Measurements from ENCODE around the gene ASAP3.
"Not testable (repeated sequence)": the region's sequence is repeated elsewhere in the genome, so short reads cannot be mapped to it uniquely, and the experiment has no call there.

The ASAP3 gene

GRCh38 chr1:23506376-23507107 lies 22.6 kb upstream of the ASAP3 start:
- H3K27ac ChIP-seq (ENCODE audit: low read depth, low read length), result no peak overlapping the region
- peaks cover 3% of the 10 kb centered on the region; the same call in 1 of the 2 replicates for H3K36me3 ChIP-seq (ENCODE audit: control insufficient read depth, insufficient read depth, low read length)
- no peak overlapping the region for H3K4me3 ChIP-seq (ENCODE audit: low read depth, low read length)

GRCh38 chr1:23505851-23506250 lies 21.9 kb upstream of the ASAP3 start:
- peaks cover 3% of the 10 kb centered on the region; the same call in 1 of the 2 replicates for H3K36me3 ChIP-seq (ENCODE audit: control insufficient read depth, insufficient read depth, low read length)
- no peaks in the 10 kb centered on the region for H3K9me3 ChIP-seq (ENCODE audit: control insufficient read depth, insufficient read depth, low read depth, low read length)
- H3K27me3 ChIP-seq (ENCODE audit: control insufficient read depth, insufficient read depth, low read length), result no peaks in the 10 kb centered on the region
- no peak overlapping the region for H3K9ac ChIP-seq (ENCODE audit: low read length)
- H3K4me1 ChIP-seq (ENCODE audit: control insufficient read depth, insufficient read depth, low read length), result no peaks in the 10 kb centered on the region
- H3K4me3 ChIP-seq (ENCODE audit: low read depth, low read length), result no peak overlapping the region
- no peak overlapping the region for H3K27ac ChIP-seq (ENCODE audit: low read depth, low read length)

More at GRCh38 chr1:23506376-23507107, 22.6 kb upstream of the ASAP3 start:
- Histone ChIP-seq H3K27me3 (ENCODE audit: control insufficient read depth, insufficient read depth, low read length) (no peaks in the 10 kb centered on the region), H3K9me3 (ENCODE audit: control insufficient read depth, insufficient read depth, low read depth, low read length) (no peaks in the 10 kb centered on the region), H3K4me1 (ENCODE audit: control insufficient read depth, insufficient read depth, low read length) (no peaks in the 10 kb centered on the region), H3K9ac (ENCODE audit: low read length) (no peak overlapping the region)

GRCh38 chr1:23504156-23504555 lies 20.2 kb upstream of the ASAP3 start:
- not testable (repeated sequence) for H3K27ac ChIP-seq (ENCODE audit: low read depth, low read length); H3K9ac ChIP-seq (ENCODE audit: low read length); H3K36me3 ChIP-seq (ENCODE audit: control insufficient read depth, insufficient read depth, low read length); H3K9me3 ChIP-seq (ENCODE audit: control insufficient read depth, insufficient read depth, low read depth, low read length); H3K4me1 ChIP-seq (ENCODE audit: control insufficient read depth, insufficient read depth, low read length); H3K4me3 ChIP-seq (ENCODE audit: low read depth, low read length); H3K27me3 ChIP-seq (ENCODE audit: control insufficient read depth, insufficient read depth, low read length)

- no peaks in the 10 kb centered on the region for H3K36me3 ChIP-seq (ENCODE audit: control insufficient read depth, insufficient read depth, low read length)
- no peak overlapping the region for H3K27ac ChIP-seq (ENCODE audit: low read depth, low read length)
- H3K9ac ChIP-seq (ENCODE audit: low read length), result no peak overlapping the region
- no peaks in the 10 kb centered on the region for H3K27me3 ChIP-seq (ENCODE audit: control insufficient read depth, insufficient read depth, low read length)
- no peak overlapping the region for H3K4me3 ChIP-seq (ENCODE audit: low read depth, low read length)
- H3K9me3 ChIP-seq (ENCODE audit: control insufficient read depth, insufficient read depth, low read depth, low read length), result no peaks in the 10 kb centered on the region
- H3K4me1 ChIP-seq (ENCODE audit: control insufficient read depth, insufficient read depth, low read length), result no peaks in the 10 kb centered on the region
Observed at GRCh38 chr1:23502951-23503350, 19.0 kb upstream of the ASAP3 start.

GRCh38 chr1:23500466-23500865 lies 16.5 kb upstream of the ASAP3 start:
- H3K4me3 ChIP-seq (ENCODE audit: low read depth, low read length), result no peak overlapping the region
- H3K36me3 ChIP-seq (ENCODE audit: control insufficient read depth, insufficient read depth, low read length), result no peaks in the 10 kb centered on the region
- H3K4me1 ChIP-seq (ENCODE audit: control insufficient read depth, insufficient read depth, low read length), result no peaks in the 10 kb centered on the region
- no peak overlapping the region for H3K9ac ChIP-seq (ENCODE audit: low read length)
- H3K9me3 ChIP-seq (ENCODE audit: control insufficient read depth, insufficient read depth, low read depth, low read length), result no peaks in the 10 kb centered on the region
- H3K27me3 ChIP-seq (ENCODE audit: control insufficient read depth, insufficient read depth, low read length), result no peaks in the 10 kb centered on the region
- H3K27ac ChIP-seq (ENCODE audit: low read depth, low read length), result no peak overlapping the region

GRCh38 chr1:23497777-23498439 lies 13.9 kb upstream of the ASAP3 start:
- no peak overlapping the region for H3K27ac ChIP-seq (ENCODE audit: low read depth, low read length)
- no peak overlapping the region for H3K9ac ChIP-seq (ENCODE audit: low read length)
- H3K4me1 ChIP-seq (ENCODE audit: control insufficient read depth, insufficient read depth, low read length), result no peaks in the 10 kb centered on the region
- no peaks in the 10 kb centered on the region for H3K27me3 ChIP-seq (ENCODE audit: control insufficient read depth, insufficient read depth, low read length)
- H3K9me3 ChIP-seq (ENCODE audit: control insufficient read depth, insufficient read depth, low read depth, low read length), result no peaks in the 10 kb centered on the region
- H3K36me3 ChIP-seq (ENCODE audit: control insufficient read depth, insufficient read depth, low read length), result no peaks in the 10 kb centered on the region
- H3K4me3 ChIP-seq (ENCODE audit: low read depth, low read length), result no peak overlapping the region

GRCh38 chr1:23496490-23497181 lies 12.7 kb upstream of the ASAP3 start:
- Histone ChIP-seq H3K27ac (ENCODE audit: low read depth, low read length) (no peak overlapping the region), H3K4me1 (ENCODE audit: control insufficient read depth, insufficient read depth, low read length) (no peaks in the 10 kb centered on the region), H3K9ac (ENCODE audit: low read length) (no peak overlapping the region)

GRCh38 chr1:23494836-23495235 lies 10.9 kb upstream of the ASAP3 start:
- not testable (repeated sequence) for H3K4me1 ChIP-seq (ENCODE audit: control insufficient read depth, insufficient read depth, low read length); H3K9ac ChIP-seq (ENCODE audit: low read length); H3K27ac ChIP-seq (ENCODE audit: low read depth, low read length); H3K27me3 ChIP-seq (ENCODE audit: control insufficient read depth, insufficient read depth, low read length); H3K4me3 ChIP-seq (ENCODE audit: low read depth, low read length); H3K9me3 ChIP-seq (ENCODE audit: control insufficient read depth, insufficient read depth, low read depth, low read length); H3K36me3 ChIP-seq (ENCODE audit: control insufficient read depth, insufficient read depth, low read length)

More at GRCh38 chr1:23496490-23497181, 12.7 kb upstream of the ASAP3 start:
- H3K4me3 ChIP-seq (ENCODE audit: low read depth, low read length), result no peak overlapping the region
- H3K36me3 ChIP-seq (ENCODE audit: control insufficient read depth, insufficient read depth, low read length), result no peaks in the 10 kb centered on the region
- no peaks in the 10 kb centered on the region for H3K27me3 ChIP-seq (ENCODE audit: control insufficient read depth, insufficient read depth, low read length)
- H3K9me3 ChIP-seq (ENCODE audit: control insufficient read depth, insufficient read depth, low read depth, low read length), result no peaks in the 10 kb centered on the region

GRCh38 chr1:23492776-23493175 lies 8.8 kb upstream of the ASAP3 start:
- H3K27me3 ChIP-seq (ENCODE audit: control insufficient read depth, insufficient read depth, low read length); H3K9me3 ChIP-seq (ENCODE audit: control insufficient read depth, insufficient read depth, low read depth, low read length); H3K36me3 ChIP-seq (ENCODE audit: control insufficient read depth, insufficient read depth, low read length); H3K9ac ChIP-seq (ENCODE audit: low read length); H3K27ac ChIP-seq (ENCODE audit: low read depth, low read length); H3K4me1 ChIP-seq (ENCODE audit: control insufficient read depth, insufficient read depth, low read length); H3K4me3 ChIP-seq (ENCODE audit: low read depth, low read length): not testable (repeated sequence)

- no peaks in the 10 kb centered on the region for H3K4me1 ChIP-seq (ENCODE audit: control insufficient read depth, insufficient read depth, low read length)
- no peaks in the 10 kb centered on the region for H3K9me3 ChIP-seq (ENCODE audit: control insufficient read depth, insufficient read depth, low read depth, low read length)
- H3K36me3 ChIP-seq (ENCODE audit: control insufficient read depth, insufficient read depth, low read length), result no peaks in the 10 kb centered on the region
- H3K27ac ChIP-seq (ENCODE audit: low read depth, low read length), result no peak overlapping the region
- H3K4me3 ChIP-seq (ENCODE audit: low read depth, low read length), result no peak overlapping the region
- no peak overlapping the region for H3K9ac ChIP-seq (ENCODE audit: low read length)
- H3K27me3 ChIP-seq (ENCODE audit: control insufficient read depth, insufficient read depth, low read length), result peaks cover 9% of the 10 kb centered on the region
Observed at GRCh38 chr1:23492132-23492720, 8.2 kb upstream of the ASAP3 start.

GRCh38 chr1:23489842-23490241 lies 5.9 kb upstream of the ASAP3 start:
- H3K4me1 ChIP-seq (ENCODE audit: control insufficient read depth, insufficient read depth, low read length), result 0 out of 2 replicates have a peak, but pooled peaks cover 5% of the 10 kb centered on the region
- no peaks in the 10 kb centered on the region for H3K36me3 ChIP-seq (ENCODE audit: control insufficient read depth, insufficient read depth, low read length)
- no peak overlapping the region for H3K4me3 ChIP-seq (ENCODE audit: low read depth, low read length)
- H3K9me3 ChIP-seq (ENCODE audit: control insufficient read depth, insufficient read depth, low read depth, low read length), result no peaks in the 10 kb centered on the region
- H3K27me3 ChIP-seq (ENCODE audit: control insufficient read depth, insufficient read depth, low read length), result peaks cover 19% of the 10 kb centered on the region
- no peak overlapping the region for H3K27ac ChIP-seq (ENCODE audit: low read depth, low read length)
- H3K9ac ChIP-seq (ENCODE audit: low read length), result no peak overlapping the region
